Measurements from ENCODE around the gene RIGI. TPM values are rescaled to one million over a fixed set of nuclear protein-coding genes. Genes with fewer than 3 reads are reported as not detected.

RIGI gene
- total and polyA plus RNA-seq, 9 of the 15 experiments (the other 6 are each of a cell fraction or from before 2014, with no cell fraction given), result 0.27 to 1.1 (median 0.54) TPM

- in situ Hi-C loops (cut with MboI), result loop anchor here (25.0 kb wide), 1 partner anchor 686 kb away; the partner anchor contains the start of gene SPINK4
- TF ChIP-seq NFE2 (IDR thresholded peaks at IDR 0.05; ENCODE audit: low read depth) (no peak), PTBP1 (IDR thresholded peaks at IDR 0.05; ENCODE audit: low read depth, low read length) (no peak), TAF9B (IDR thresholded peaks at IDR 0.05; ENCODE audit: partially characterized antibody) (no peak), SIX5 (IDR thresholded peaks at IDR 0.05; ENCODE audit: borderline replicate concordance in 1 of 2, insufficient read depth in 1 of 2, low read depth in 1 of 2, low read length in 2 of 2) (no peak), ZNF507 (tag; conservative IDR thresholded peaks at IDR 0.05) (no peak), POLR2B (IDR thresholded peaks at IDR 0.05; ENCODE audit: low read depth, partially characterized antibody) (no peak), BACH1 (tag; IDR thresholded peaks at IDR 0.05) (no peak), RNF2 (IDR thresholded peaks at IDR 0.05) (no peak), POLR2A (conservative IDR thresholded peaks at IDR 0.05) (0 out of 2 replicates have a peak, but pooled peaks have one; percentile 52), ZNF408 (CRISPR knock-in tag; IDR thresholded peaks at IDR 0.05; ENCODE audit: low read depth) (no peak), STAT5B (CRISPR knock-in tag; IDR thresholded peaks at IDR 0.05) (no peak), ZNF263 (CRISPR knock-in tag; IDR thresholded peaks at IDR 0.05; ENCODE audit: borderline replicate concordance) (no peak), HDGF (IDR thresholded peaks at IDR 0.05) (no peak), POLR2G (IDR thresholded peaks at IDR 0.05; ENCODE audit: low read depth, low read length) (no peak), FOXK2 (conservative IDR thresholded peaks at IDR 0.05 in 1 of 2, IDR thresholded peaks at IDR 0.05 in 1 of 2; ENCODE audit: low read depth in 2 of 2) (0 out of 4 replicates have a peak, but pooled peaks of 1 of the 2 experiments have one; percentile 4), HEY1 (CRISPR knock-in tag; IDR thresholded peaks at IDR 0.05; ENCODE audit: borderline replicate concordance) (no peak), TFAM (CRISPR knock-in tag; conservative IDR thresholded peaks at IDR 0.05) (no peak), HDAC8 (tag; IDR thresholded peaks at IDR 0.05) (no peak), CHD1 (IDR thresholded peaks at IDR 0.05; ENCODE audit: low read length) (no peak), CREM (IDR thresholded peaks at IDR 0.05; ENCODE audit: low read depth) (0 out of 2 replicates have a peak, but pooled peaks have one; percentile 18), SMARCB1 (IDR thresholded peaks at IDR 0.05; ENCODE audit: insufficient read length, low read depth) (no peak), E2F4 (CRISPR knock-in tag; IDR thresholded peaks at IDR 0.05; ENCODE audit: low read depth) (no peak)
These were observed 25.5 kb upstream of the RIGI start for GRCh38 chr9:32551276-32552051.

More at GRCh38 chr9:32551276-32552051, 25.5 kb upstream of the RIGI start:
- peak overlapping the region; percentile 86 to 95 for H3K9ac ChIP-seq (ENCODE audit: insufficient read depth in 1 of 2, low read depth in 2 of 2, low read length in 2 of 2)
- FAIRE-seq, result peak; percentile 78
- peak; percentile 15 to 54 (median 21) for DNase-seq (ENCODE audit: extremely low read depth in 1 of 4, low spot score in 3 of 4)
- H3K36me3 ChIP-seq (ENCODE audit: control insufficient read depth, insufficient read depth, low read length), result peaks cover 16% of the 10 kb centered on the region; the same call in 2 of the 3 replicates
- peak overlapping the region; percentile 96 for H3K4me2 ChIP-seq (ENCODE audit: insufficient read depth, low read length)
- WGBS (ENCODE audit: insufficient coverage, low coverage, missing lambda C conversion rate), result under 1% methylated on average over 33 of the region's 36 CpGs
- ChIA-PET CTCF (ENCODE audit: low intra/inter-chr PET ratio) (no interaction called here), POLR2A (interaction anchor here (0.8 to 1.9 kb wide), 4 partner anchors 7 to 473 kb away, joined by 3 to 5 read pairs (median 4); partner anchors contain the start of gene DNAJA1)
- peaks cover 78% of the 10 kb centered on the region for H3K79me2 ChIP-seq (ENCODE audit: control insufficient read depth, insufficient read depth, low read length)
- BruUV-seq (replicated peaks), result no TSS peak
- peak; percentile 16 for ATAC-seq
- H3K27ac ChIP-seq (ENCODE audit: extremely low read depth, low read depth, low read length), result peak overlapping the region; percentile 97
- peaks cover 8% of the 10 kb centered on the region; the same call in 1 of the 2 replicates for H4K20me1 ChIP-seq (replicated peaks; ENCODE audit: control insufficient read depth, insufficient read depth, low read length)
- peak overlapping the region; percentile 73 for H3K4me3 ChIP-seq
- intact Hi-C loops (cut with micrococcal nuclease), result loop anchor here (2.0 kb wide), 1 partner anchor 21 kb away; the partner anchor contains the start of gene NDUFB6
- H3K9me1 ChIP-seq (ENCODE audit: control insufficient read depth, insufficient read depth, low read length), result no peaks in the 10 kb centered on the region
- no peaks in the 10 kb centered on the region for H3K9me3 ChIP-seq (replicated peaks; ENCODE audit: control insufficient read depth, insufficient read depth, low read depth, low read length)
- peaks cover 14 to 15% of the 10 kb centered on the region in 2 experiments; a peak in 4 of 5 replicates for H3K4me1 ChIP-seq (replicated peaks in 1 of 2; ENCODE audit: control insufficient read depth in 2 of 2, insufficient read depth in 2 of 2, low read length in 2 of 2)
- H2AFZ ChIP-seq (ENCODE audit: low read depth, low read length), result peak overlapping the region; percentile 84
- no peaks in the 10 kb centered on the region for H3K27me3 ChIP-seq (ENCODE audit: control insufficient read depth in 2 of 2, insufficient read depth in 2 of 2, low read length in 2 of 2)
